ENCODE data around the gene ENG. TPM values are rescaled to one million over a fixed set of nuclear protein-coding genes. Genes with fewer than 3 reads are reported as not detected.

ENG gene
- polyA plus RNA-seq, 2 of the 4 experiments (the other 2 are of a cell fraction): 0.08 TPM; not detected in 1

DNA sequence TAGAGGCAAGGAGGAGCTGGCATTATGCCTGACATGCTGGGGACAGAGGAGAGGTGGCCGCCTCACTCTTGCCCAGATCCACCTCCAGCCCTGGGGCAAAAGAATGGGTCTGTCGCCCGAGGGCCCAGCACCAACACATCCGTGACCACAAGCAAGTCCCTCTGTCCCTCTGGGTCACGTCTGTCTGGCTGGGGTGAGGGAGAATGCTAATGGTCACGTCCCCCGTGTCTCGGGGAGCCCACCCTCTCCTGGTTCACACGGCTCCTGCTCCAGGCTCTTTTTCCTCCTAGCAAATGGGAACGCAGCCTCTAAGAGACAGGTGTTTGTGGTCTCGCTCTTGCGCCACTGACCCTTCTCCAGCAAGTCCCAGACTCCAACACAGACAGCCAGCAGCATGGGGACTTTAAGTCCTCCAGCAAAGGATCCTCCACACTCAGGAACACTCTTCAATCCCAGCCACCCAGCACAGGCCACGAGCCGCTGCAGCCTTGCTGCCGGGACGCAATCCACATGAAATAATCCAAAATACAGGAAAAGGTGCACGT, 4.1 kb downstream of the ENG start:
- 72% methylated on average over 17 of the region's 17 CpGs for WGBS (ENCODE audit: missing lambda C conversion rate)
- CTCF ChIA-PET: interaction anchor here (0.7 kb wide), 1 partner anchor 20 kb away, joined by 4 read pairs; no protein-coding TSS in a partner anchor
- Histone ChIP-seq H3K27ac (no peak overlapping the region), H3K4me3 (no peak overlapping the region), H3K4me1 (no peaks in the 10 kb centered on the region), H3K4me2 (no peak overlapping the region), H3K9me3 (peaks cover 18% of the 10 kb centered on the region)
- DNase-seq (ENCODE audit: low read depth in 1 of 2, low spot score in 1 of 2) (no peak), FAIRE-seq (no peak), ATAC-seq (no peak)
- TF ChIP-seq SREBF2 (IDR thresholded peaks at IDR 0.05): no peak
- TF ChIP-seq POLR2A (IDR thresholded peaks at IDR 0.05; ENCODE audit: low read length): no peak
- no peak for TF ChIP-seq JUN (IDR thresholded peaks at IDR 0.05)
- TF ChIP-seq HOXB5 (CRISPR knock-in tag; IDR thresholded peaks at IDR 0.05): no peak
- TF ChIP-seq, protein P1, sequence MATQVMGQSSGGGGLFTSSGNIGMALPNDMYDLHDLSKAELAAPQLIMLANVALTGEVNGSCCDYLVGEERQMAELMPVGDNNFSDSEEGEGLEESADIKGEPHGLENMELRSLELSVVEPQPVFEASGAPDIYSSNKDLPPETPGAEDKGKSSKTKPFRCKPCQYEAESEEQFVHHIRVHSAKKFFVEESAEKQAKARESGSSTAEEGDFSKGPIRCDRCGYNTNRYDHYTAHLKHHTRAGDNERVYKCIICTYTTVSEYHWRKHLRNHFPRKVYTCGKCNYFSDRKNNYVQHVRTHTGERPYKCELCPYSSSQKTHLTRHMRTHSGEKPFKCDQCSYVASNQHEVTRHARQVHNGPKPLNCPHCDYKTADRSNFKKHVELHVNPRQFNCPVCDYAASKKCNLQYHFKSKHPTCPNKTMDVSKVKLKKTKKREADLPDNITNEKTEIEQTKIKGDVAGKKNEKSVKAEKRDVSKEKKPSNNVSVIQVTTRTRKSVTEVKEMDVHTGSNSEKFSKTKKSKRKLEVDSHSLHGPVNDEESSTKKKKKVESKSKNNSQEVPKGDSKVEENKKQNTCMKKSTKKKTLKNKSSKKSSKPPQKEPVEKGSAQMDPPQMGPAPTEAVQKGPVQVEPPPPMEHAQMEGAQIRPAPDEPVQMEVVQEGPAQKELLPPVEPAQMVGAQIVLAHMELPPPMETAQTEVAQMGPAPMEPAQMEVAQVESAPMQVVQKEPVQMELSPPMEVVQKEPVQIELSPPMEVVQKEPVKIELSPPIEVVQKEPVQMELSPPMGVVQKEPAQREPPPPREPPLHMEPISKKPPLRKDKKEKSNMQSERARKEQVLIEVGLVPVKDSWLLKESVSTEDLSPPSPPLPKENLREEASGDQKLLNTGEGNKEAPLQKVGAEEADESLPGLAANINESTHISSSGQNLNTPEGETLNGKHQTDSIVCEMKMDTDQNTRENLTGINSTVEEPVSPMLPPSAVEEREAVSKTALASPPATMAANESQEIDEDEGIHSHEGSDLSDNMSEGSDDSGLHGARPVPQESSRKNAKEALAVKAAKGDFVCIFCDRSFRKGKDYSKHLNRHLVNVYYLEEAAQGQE (IDR thresholded peaks at IDR 0.05): no peak
- POLR2A ChIA-PET: no interaction called here

DNA sequence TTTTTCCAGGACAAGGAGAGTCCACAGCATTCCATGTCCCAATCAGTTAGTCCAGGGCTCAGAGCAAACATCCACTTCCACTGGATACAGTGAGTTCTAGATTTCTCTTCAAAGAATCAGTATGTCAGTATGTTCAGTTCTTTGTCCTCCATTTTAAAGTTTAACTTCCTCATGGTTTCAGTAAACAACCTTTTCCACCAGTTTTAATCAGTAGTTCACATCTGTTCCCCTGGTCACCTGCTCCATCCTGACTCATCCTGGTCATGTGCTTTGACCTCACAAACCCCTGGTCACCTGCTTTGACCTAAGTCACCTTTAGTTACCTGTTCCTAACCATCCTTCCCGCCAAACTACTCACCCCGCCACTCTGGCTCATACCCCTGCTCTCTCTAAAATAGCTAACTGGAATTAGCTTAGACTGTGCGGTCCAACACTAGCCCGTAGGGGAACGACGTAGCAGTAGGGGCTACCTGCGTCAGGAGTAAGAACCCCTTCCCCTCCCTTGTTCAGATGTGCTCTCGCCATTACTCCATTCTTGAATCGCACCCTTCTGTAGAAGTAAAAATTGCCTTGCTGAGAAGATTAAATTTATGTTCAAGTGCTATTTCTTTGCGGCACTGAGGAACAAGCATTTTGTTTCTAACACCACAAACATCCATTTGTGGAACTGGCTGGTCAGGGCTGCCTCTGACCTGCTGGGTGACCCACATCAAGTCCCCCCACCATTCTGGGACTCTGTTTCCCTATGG, 5.5 kb downstream of the ENG start:
- H3K4me1 ChIP-seq: no peaks in the 10 kb centered on the region
- POLR2A ChIA-PET: no interaction called here
- WGBS (ENCODE audit: missing lambda C conversion rate): 75% methylated on average over 10 of the region's 10 CpGs
- CTCF ChIA-PET: interaction anchor here (7.4 kb wide), 1 partner anchor 20 kb away, joined by 60 read pairs; no protein-coding TSS in a partner anchor
- FAIRE-seq (no peak), ATAC-seq (no peak), DNase-seq (ENCODE audit: low read depth in 1 of 2, low spot score in 1 of 2) (no peak)
- H3K27ac ChIP-seq: no peak overlapping the region
- TF ChIP-seq MYC (IDR thresholded peaks at IDR 0.05; ENCODE audit: borderline replicate concordance, low read length): no peak
- TF ChIP-seq, protein P2, sequence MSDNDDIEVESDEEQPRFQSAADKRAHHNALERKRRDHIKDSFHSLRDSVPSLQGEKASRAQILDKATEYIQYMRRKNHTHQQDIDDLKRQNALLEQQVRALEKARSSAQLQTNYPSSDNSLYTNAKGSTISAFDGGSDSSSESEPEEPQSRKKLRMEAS (IDR thresholded peaks at IDR 0.05): no peak
- TF ChIP-seq FOSL2 (IDR thresholded peaks at IDR 0.05): no peak
- TF ChIP-seq FOSL2 (CRISPR knock-in tag; IDR thresholded peaks at IDR 0.05): no peak
- no peak for TF ChIP-seq ZSCAN20 (CRISPR knock-in tag; IDR thresholded peaks at IDR 0.05)
- TF ChIP-seq POLR2A (IDR thresholded peaks at IDR 0.05; ENCODE audit: low read length): no peak
- TF ChIP-seq CBX8 (IDR thresholded peaks at IDR 0.05): no peak
- no peak for TF ChIP-seq JUN (IDR thresholded peaks at IDR 0.05)
- TF ChIP-seq, protein P3, sequence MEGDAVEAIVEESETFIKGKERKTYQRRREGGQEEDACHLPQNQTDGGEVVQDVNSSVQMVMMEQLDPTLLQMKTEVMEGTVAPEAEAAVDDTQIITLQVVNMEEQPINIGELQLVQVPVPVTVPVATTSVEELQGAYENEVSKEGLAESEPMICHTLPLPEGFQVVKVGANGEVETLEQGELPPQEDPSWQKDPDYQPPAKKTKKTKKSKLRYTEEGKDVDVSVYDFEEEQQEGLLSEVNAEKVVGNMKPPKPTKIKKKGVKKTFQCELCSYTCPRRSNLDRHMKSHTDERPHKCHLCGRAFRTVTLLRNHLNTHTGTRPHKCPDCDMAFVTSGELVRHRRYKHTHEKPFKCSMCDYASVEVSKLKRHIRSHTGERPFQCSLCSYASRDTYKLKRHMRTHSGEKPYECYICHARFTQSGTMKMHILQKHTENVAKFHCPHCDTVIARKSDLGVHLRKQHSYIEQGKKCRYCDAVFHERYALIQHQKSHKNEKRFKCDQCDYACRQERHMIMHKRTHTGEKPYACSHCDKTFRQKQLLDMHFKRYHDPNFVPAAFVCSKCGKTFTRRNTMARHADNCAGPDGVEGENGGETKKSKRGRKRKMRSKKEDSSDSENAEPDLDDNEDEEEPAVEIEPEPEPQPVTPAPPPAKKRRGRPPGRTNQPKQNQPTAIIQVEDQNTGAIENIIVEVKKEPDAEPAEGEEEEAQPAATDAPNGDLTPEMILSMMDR (IDR thresholded peaks at IDR 0.05): no peak
- TF ChIP-seq TFCP2L1 (CRISPR knock-in tag; IDR thresholded peaks at IDR 0.05): no peak
- no peak for TF ChIP-seq RARB (CRISPR knock-in tag; IDR thresholded peaks at IDR 0.05)
- peaks cover 18% of the 10 kb centered on the region for H3K9me3 ChIP-seq
- no peak overlapping the region for H3K4me3 ChIP-seq
- H3K4me2 ChIP-seq: no peak overlapping the region

DNA sequence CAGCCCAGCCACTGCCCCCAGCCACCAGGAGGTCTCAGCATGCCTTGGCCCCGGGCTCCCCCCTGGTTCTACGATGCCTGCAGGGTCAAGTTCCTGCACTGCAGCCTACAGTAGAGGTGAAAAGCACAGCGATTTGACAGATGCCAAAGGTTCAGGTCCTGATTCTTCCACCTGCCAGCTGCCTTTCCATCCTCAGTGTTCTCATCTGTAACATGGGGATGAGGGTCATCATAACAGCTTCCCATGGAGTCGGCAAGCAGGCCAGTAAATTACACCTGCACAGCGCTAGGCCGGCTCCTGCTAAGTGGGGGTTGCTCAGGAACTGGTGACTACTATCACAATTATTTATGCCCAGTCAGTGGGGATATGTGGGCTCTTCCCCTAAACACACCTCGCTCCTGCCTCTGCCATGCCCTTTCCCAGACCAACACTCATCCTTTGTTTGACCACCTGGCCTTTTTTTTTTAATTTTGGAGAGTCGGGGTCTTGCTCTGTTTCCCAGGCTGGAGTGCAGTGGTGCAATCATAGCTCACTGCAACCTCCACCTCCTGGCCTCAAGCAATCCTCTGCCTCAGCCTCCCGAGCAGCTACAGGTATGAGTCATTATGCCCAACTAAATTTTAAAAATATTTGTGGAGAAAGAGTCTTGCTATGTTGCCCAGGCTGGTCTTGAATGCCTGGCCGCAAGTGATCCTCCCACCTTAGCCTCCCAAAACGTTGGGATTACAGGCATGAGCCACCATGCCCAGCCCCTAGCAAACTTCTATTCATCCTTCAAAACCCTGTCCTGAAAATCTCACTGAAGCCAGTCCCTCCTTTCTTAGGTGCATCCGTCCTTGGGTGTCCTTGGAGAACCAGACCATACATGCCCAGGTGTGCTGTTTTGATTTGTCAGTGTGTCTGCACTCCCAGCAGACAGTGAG, 6.4 kb downstream of the ENG start:
- no peak overlapping the region for H3K4me2 ChIP-seq
- WGBS (ENCODE audit: missing lambda C conversion rate): 66% methylated on average over 12 of the region's 12 CpGs
- ATAC-seq: no peak
- H3K4me1 ChIP-seq: no peaks in the 10 kb centered on the region
- no peak for FAIRE-seq
- H3K27ac ChIP-seq: no peak overlapping the region
- TF ChIP-seq RNF2 (IDR thresholded peaks at IDR 0.05; ENCODE audit: borderline replicate concordance, low read depth): no peak
- no peak for TF ChIP-seq EHF (CRISPR knock-in tag; IDR thresholded peaks at IDR 0.05)
- no peak for TF ChIP-seq FOSB (CRISPR knock-in tag; IDR thresholded peaks at IDR 0.05)
- no peak for TF ChIP-seq CHD2 (IDR thresholded peaks at IDR 0.05; ENCODE audit: low read length, partially characterized antibody)
- TF ChIP-seq, protein P4, sequence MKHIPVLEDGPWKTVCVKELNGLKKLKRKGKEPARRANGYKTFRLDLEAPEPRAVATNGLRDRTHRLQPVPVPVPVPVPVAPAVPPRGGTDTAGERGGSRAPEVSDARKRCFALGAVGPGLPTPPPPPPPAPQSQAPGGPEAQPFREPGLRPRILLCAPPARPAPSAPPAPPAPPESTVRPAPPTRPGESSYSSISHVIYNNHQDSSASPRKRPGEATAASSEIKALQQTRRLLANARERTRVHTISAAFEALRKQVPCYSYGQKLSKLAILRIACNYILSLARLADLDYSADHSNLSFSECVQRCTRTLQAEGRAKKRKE (CRISPR knock-in tag; IDR thresholded peaks at IDR 0.05; ENCODE audit: low read depth): no peak
- no peak overlapping the region for H3K4me3 ChIP-seq
- ChIA-PET POLR2A (no interaction called here), CTCF (interaction anchor here (1.0 to 7.4 kb wide), 2 partner anchors 21 to 113 kb away, joined by 3 to 60 read pairs; partner anchors contain the start of gene TOR2A)
- peaks cover 18% of the 10 kb centered on the region for H3K9me3 ChIP-seq
- no peak for DNase-seq (ENCODE audit: low read depth in 1 of 2, low spot score in 1 of 2)
